NCI-H1092 (cell line): ENCODE data around the gene FMOD.
"Not testable (repeated sequence)": the region's sequence is repeated elsewhere in the genome, so short reads cannot be mapped to it uniquely, and the experiment has no call there.

Experiments
- DNase-seq: peaks from one replicate; lab custom pipeline; 2025; lab: John Stamatoyannopoulos, UW

FMOD gene

GRCh38 chr1:203306089-203306964 lies 44.6 kb downstream of the FMOD start:
- peak; percentile 69 for DNase-seq

- DNase-seq, result no peak
Observed at GRCh38 chr1:203305809-203306088, 45.2 kb downstream of the FMOD start.

DNA sequence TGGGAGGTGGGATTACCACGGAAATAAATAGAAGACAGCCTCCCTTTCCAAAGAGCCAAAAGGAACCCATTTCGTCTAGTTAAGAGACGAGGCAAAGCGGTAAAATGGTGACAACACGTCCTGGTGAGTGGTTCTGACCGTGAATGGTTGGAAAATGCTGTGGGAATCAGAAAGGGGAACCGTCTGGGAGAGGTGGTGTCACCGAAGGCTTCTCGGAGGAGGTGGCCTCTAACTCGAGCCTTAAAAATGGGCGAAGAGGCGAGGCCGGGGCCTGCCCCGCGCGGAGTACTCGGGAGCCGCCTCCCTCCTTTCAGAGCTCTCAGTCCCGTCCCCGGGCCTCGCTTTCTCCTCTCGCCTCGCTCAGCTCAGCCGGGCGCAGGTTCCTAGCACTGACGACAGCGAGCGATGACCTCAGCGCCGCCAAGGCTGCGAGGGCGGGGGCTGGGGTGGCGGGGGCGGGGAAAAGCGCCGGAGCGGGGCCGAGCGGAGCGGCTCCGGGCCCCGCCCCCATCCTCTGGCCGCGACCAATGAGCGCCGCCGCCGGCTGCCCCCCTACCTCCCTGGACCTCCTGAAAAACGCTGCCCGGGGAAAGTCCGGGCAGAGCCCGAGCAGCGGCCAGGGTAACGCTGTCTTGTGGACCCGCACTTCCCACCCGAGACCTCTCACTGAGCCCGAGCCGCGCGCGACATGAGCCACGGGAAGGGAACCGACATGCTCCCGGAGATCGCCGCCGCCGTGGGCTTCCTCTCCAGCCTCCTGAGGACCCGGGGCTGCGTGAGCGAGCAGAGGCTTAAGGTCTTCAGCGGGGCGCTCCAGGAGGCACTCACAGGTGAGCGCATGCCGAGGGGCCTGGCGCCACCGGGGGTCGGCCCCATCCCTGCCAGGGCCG lies 45.8 kb downstream of the FMOD start, which contains the start of gene BTG2:
BTG2 (plus strand) TSS at position 601 of the 890 bp plus-strand sequence; CDS start at position 689, 88 bp downstream.
- peak; percentile 94 for DNase-seq

- DNase-seq, result no peak
Observed at GRCh38 chr1:203304391-203304918, 46.5 kb downstream of the FMOD start.

- no peak for DNase-seq
Observed at GRCh38 chr1:203302894-203303293, 48.0 kb downstream of the FMOD start.

DNA sequence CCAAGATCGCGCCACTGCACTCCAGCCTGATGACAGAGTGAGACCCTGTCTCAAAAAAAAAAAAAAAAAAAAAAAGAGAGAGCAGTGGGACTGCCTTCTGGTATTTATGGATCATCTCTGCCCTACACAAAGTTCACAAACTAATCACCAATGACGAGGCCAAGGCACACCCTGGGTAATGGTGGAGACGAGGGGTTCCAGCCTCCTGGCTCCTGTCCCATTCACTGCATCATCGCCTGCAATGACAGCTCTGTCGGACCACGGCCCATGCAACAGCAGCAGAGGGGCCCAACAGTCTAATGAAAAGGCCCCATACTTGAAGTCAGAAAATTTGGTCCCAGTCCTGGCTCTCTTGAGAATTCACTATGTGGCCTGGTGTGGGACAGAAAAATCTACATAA lies 48.5 kb downstream of the FMOD start:
- DNase-seq, result no peak

GRCh38 chr1:203301331-203301668 lies 49.6 kb downstream of the FMOD start:
- DNase-seq, result no peak

- DNase-seq, result no peak
Observed at GRCh38 chr1:203300441-203301330, 50.2 kb downstream of the FMOD start.

- not testable (repeated sequence) for DNase-seq
Observed at GRCh38 chr1:203299719-203300429, 51.0 kb downstream of the FMOD start.

DNA sequence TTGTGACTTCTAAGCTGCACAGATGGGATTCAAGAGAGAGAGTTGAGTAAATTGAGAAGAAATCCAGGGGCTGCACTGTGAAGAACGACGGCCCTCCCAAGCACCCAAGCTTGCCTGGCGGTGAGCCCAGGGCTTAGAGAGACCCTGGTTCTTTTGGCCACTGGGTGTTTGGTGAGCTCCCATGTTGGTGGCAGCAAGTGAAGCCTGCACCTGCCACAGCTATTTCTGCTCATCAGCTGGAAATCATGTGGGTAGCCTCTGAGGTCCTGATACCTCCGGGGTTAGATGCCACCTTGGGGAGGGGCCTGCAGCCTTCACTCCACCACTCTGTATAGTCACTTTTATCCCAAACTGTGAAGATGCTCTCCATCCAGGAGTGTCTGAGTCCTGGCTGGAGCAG lies 51.8 kb downstream of the FMOD start:
- peak; percentile 72 for DNase-seq

DNA sequence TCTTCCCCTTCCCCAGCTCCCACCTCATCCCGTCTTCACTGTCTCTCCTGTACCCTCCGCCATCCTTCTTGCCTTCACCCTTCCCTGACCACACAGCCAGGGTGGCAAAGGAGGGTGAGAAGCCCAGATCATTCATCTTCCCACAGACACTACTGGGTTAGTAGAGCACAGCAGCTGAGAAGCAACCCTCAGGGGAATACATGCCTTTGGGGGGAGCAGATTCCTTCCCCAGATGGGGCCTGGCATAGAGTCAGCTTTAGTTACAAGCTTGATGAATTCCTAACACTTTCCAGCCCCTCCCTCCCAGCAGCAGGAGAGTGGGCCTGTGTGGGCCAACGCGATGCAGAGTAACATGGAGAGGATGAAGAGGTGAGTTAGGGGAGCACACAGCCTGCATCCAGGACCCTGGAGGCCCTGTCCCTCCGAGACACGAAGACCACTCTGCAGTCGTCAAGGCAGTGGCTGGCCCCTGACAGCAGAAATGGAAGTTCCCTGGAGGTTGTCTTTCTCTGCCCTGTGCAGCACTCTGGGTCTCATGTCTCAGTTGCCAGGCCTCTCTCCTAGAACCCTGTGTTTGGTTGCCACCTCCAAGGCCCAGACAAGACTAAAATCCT lies 54.4 kb downstream of the FMOD start:
- DNase-seq, result no peak

- DNase-seq, result no peak
Observed at GRCh38 chr1:203295796-203296195, 55.1 kb downstream of the FMOD start.

DNA sequence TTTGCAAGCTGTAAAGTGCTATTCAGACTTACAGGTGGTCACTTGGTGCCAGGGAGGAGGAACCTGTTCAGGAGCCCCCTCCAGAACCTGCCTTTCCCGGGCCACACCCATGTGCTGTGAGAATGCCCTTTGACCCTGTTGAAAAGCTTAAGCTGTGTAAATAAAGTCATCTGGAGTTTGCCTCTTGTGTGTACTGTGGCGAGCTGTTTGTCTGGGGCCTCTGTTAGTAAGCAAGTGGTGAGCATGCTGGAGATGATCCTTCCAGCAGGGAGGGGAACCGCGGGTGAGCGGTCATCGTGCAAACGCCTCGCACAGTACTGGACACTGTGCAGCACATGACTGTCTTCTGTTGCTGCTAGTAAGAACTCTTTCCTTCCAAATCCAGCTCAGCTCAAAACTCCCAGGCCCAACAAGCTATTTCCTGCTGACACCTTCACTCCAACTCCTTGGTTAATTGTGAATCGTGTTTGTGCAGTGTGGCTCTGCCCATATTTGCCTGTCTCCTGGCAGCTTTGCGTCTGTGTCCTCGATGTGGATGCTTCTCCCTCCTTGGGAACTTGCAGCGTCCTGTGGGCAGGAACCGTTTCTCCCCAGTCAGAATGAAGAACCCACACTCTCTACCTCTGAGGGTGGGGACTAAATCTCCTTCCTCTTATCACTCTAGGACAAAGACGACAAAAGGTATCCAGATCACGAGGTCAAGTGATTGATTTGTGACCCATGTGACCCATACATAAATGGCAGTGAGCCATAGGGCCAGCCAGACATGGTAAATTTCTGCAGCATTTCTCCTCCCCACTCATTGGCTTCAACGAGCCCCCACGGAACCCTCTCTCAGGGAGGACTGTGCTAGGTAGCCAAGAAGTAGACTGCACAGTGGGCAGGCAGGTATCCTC lies 59.5 kb downstream of the FMOD start:
- no peak for DNase-seq
